Transverse colon (tissue), 4 donors: ENCODE results near the gene ZFAND3.

Experiments used
- CTCF ChIP-seq, 5 experiments: fragments of 200-600 bp in 3 of 5; fragments of 450-650 bp in 2 of 5; sonication (generic) in 3 of 5; IDR thresholded peaks; 1 replicate in 2 of 5; 2 replicates in 3 of 5; pipeline ENCODE4 v1.5.1; 2016 to 2017; ENCODE audit warnings: antibody characterized with exemption in 5 of 5, inconsistent platforms in 3 of 5, mild to moderate bottlenecking in 2 of 5, moderate library complexity in 1 of 5
- POLR2AphosphoS5 ChIP-seq, 3 donors: sonication (generic); formaldehyde crosslinking; IDR thresholded peaks; one replicate each; pipeline ENCODE4 v1.6.1; 2016; ENCODE audit warnings: antibody characterized with exemption in 3 of 3

- TF ChIP-seq CTCF (IDR thresholded peaks at IDR 0.05) (no peak), POLR2AphosphoS5 (IDR thresholded peaks at IDR 0.05) (no peak)
Observed at GRCh38 chr6:37982317-37982716, 162.8 kb downstream of the ZFAND3 start.
